A549 (cell line): ENCODE measurements around the gene TMEM131. TPM values are rescaled to one million over a fixed set of nuclear protein-coding genes. Genes with fewer than 3 reads are reported as not detected.

ENCODE experiments used
- ATAC-seq, 2 experiments: fragments of 200-7000 bp in 1 of 2; fragments of >200 bp in 1 of 2; cut with Nextera tagmentation in 1 of 2; cut with Tn5 transposase in 1 of 2; 3 replicates each; pipeline versions ENCODE4 v1.8.0 to v1.9.1; 2018 to 2020; ENCODE audit warnings: mild to moderate bottlenecking in 1 of 2, moderate library complexity in 1 of 2
- CTCF ChIA-PET: fragments of 300-600 bp; sonication (Branson Sonifier 250); formaldehyde crosslinking; extraction: SDS; loops from one replicate; lab custom pipeline; 2021; ENCODE audit warnings: antibody characterized with exemption, inconsistent platforms; lab: Yijun Ruan, JAX
- POLR2A ChIA-PET: fragments of 350-600 bp; formaldehyde crosslinking; extraction: SDS; loops from one replicate; lab custom pipeline; 2021; ENCODE audit warnings: antibody characterized with exemption, inconsistent platforms; lab: Yijun Ruan, JAX
- DNase-seq, 2 experiments: peaks; one replicate each; pipeline versions ENCODE4 v3.0.0 to v3.0.0-alpha.2; 2011 to 2016; ENCODE audit warnings: low read depth in 1 of 2, low spot score in 1 of 2
- FAIRE-seq: peaks from 2 replicates; lab custom pipeline; 2011; peaks lifted over from hg19 to GRCh38; lab: Jason Lieb, UNC
- H3K27ac ChIP-seq, 2 experiments: fragments of >200 bp; sonication (Bioruptor Twin); formaldehyde crosslinking; 3 replicates each; pipeline ENCODE4 v1.5.1; 2016 to 2017
- H3K4me1 ChIP-seq: fragments of >200 bp; sonication (Bioruptor Twin); formaldehyde crosslinking; 3 replicates; pipeline ENCODE4 v1.6.1; 2016
- H3K4me2 ChIP-seq: fragments of >200 bp; sonication (Bioruptor Twin); formaldehyde crosslinking; 3 replicates; pipeline ENCODE4 v1.6.1; 2016
- H3K4me3 ChIP-seq: fragments of >200 bp; sonication (Bioruptor Twin); formaldehyde crosslinking; 3 replicates; pipeline ENCODE4 v1.5.1; 2016
- H3K9me3 ChIP-seq: fragments of >200 bp; sonication (Bioruptor Twin); formaldehyde crosslinking; 3 replicates; pipeline ENCODE4 v1.6.1; 2016
- CBX2 ChIP-seq: fragments of 200-600 bp; sonication (generic); IDR thresholded peaks from 2 replicates; pipeline ENCODE4 v1.6.1; 2016; ENCODE audit warnings: low read depth, mild to moderate bottlenecking, borderline replicate concordance
- CEBPB ChIP-seq, 2 experiments: fragments of >200 bp in 1 of 2; sonication (Bioruptor Twin) in 1 of 2; formaldehyde crosslinking in 1 of 2; IDR thresholded peaks; 2 replicates each; pipeline ENCODE4 v1.6.1; 2012 to 2016
- EHMT2 ChIP-seq: fragments of 200-600 bp; sonication (generic); IDR thresholded peaks from 2 replicates; pipeline ENCODE4 v1.6.1; 2016; ENCODE audit warnings: antibody characterized with exemption, low read depth, mild to moderate bottlenecking, moderate library complexity
- ESRRA ChIP-seq: fragments of 150-350 bp; IDR thresholded peaks from 2 replicates; pipeline ENCODE4 v1.6.1; 2014; ENCODE audit warnings: mild to moderate bottlenecking, low read length, borderline replicate concordance
- FOSB ChIP-seq: fragments of 250-450 bp; sonication (Bioruptor Pico); IDR thresholded peaks from 2 replicates; pipeline ENCODE4 v1.5.0; 2020; ENCODE audit warnings: mild to moderate bottlenecking, moderate library complexity
- FOSL2 ChIP-seq, 2 experiments: fragments of 450-650 bp in 1 of 2; fragments of >200 bp in 1 of 2; sonication (Bioruptor Twin) in 1 of 2; formaldehyde crosslinking; IDR thresholded peaks; 2 replicates each; pipeline versions ENCODE4 v1.5.0 to v1.6.1; 2016 to 2020; ENCODE audit warnings: mild to moderate bottlenecking in 1 of 2, moderate library complexity in 1 of 2
- HDAC2 ChIP-seq: fragments of 200-600 bp; sonication (generic); IDR thresholded peaks from 2 replicates; pipeline ENCODE4 v1.6.1; 2016
- HOXB13 ChIP-seq: fragments of 250-450 bp; sonication (Bioruptor Pico); IDR thresholded peaks from 2 replicates; pipeline ENCODE4 v1.5.0; 2020; ENCODE audit warnings: low read depth, mild to moderate bottlenecking, moderate library complexity
- JUN ChIP-seq, 2 experiments: fragments of >200 bp; sonication (Bioruptor Twin); formaldehyde crosslinking; IDR thresholded peaks; 2 replicates in 1 of 2; 3 replicates in 1 of 2; pipeline ENCODE4 v1.6.1; 2016 to 2017
- KDM1A ChIP-seq: fragments of 200-600 bp; sonication (generic); IDR thresholded peaks from 2 replicates; pipeline ENCODE4 v1.6.1; 2016; ENCODE audit warnings: low read depth, mild to moderate bottlenecking
- MAZ ChIP-seq: fragments of 150-350 bp; IDR thresholded peaks from 2 replicates; pipeline ENCODE4 v1.6.1; 2014; ENCODE audit warnings: antibody characterized with exemption, low read depth, low read length, borderline replicate concordance
- MYC ChIP-seq: IDR thresholded peaks from 2 replicates; pipeline ENCODE4 v1.6.1; 2012; ENCODE audit warnings: mild to moderate bottlenecking, inconsistent platforms, low read length, improper control_type of control experiment, borderline replicate concordance
- NFE2L2 ChIP-seq: fragments of 150-350 bp; conservative IDR thresholded peaks from 2 replicates; pipeline ENCODE4 v1.6.1; 2014; ENCODE audit warnings: low read length
- NPAS2 ChIP-seq: fragments of 250-450 bp; sonication (Bioruptor Pico); IDR thresholded peaks from 2 replicates; pipeline ENCODE4 v1.8.0; 2022; ENCODE audit warnings: mild to moderate bottlenecking, moderate library complexity, borderline replicate concordance
- PBX3 ChIP-seq: IDR thresholded peaks from 2 replicates; pipeline ENCODE4 v1.6.1; 2012
- PHF8 ChIP-seq: fragments of 200-600 bp; sonication (generic); IDR thresholded peaks from 2 replicates; pipeline ENCODE4 v1.6.1; 2016; ENCODE audit warnings: low read depth, mild to moderate bottlenecking, antibody characterized with exemption, moderate library complexity, borderline replicate concordance
- REST ChIP-seq: fragments of 200-600 bp; sonication (generic); IDR thresholded peaks from 2 replicates; pipeline ENCODE4 v1.6.1; 2016; ENCODE audit warnings: antibody characterized with exemption, mild to moderate bottlenecking, moderate library complexity
- RFX5 ChIP-seq: fragments of 450-650 bp; IDR thresholded peaks from 2 replicates; pipeline ENCODE4 v1.7.1; 2014; ENCODE audit warnings: antibody characterized with exemption, mild to moderate bottlenecking, moderate library complexity
- SREBF2 ChIP-seq: fragments of 450-650 bp; IDR thresholded peaks from 2 replicates; pipeline ENCODE4 v1.6.1; 2014; ENCODE audit warnings: mild to moderate bottlenecking, moderate library complexity
- TP53 ChIP-seq: fragments of 250-450 bp; sonication (Bioruptor Pico); IDR thresholded peaks from 2 replicates; pipeline ENCODE4 v1.5.0; 2021; ENCODE audit warnings: mild to moderate bottlenecking, moderate library complexity
- ZFP36 ChIP-seq: fragments of 450-650 bp; IDR thresholded peaks from 2 replicates; pipeline ENCODE4 v1.6.1; 2014; ENCODE audit warnings: borderline replicate concordance; ENCODE audit not compliant: partially characterized antibody
- ZNF302 ChIP-seq: fragments of 250-450 bp; sonication (Bioruptor Pico); IDR thresholded peaks from 2 replicates; pipeline ENCODE4 v1.9.0; 2021; ENCODE audit warnings: inconsistent platforms, mild to moderate bottlenecking, moderate library complexity
- ZSCAN20 ChIP-seq: fragments of 250-450 bp; sonication (Bioruptor Pico); IDR thresholded peaks from 2 replicates; pipeline ENCODE4 v1.8.0; 2022; ENCODE audit warnings: mild to moderate bottlenecking, moderate library complexity
- WGBS: methylation state at CpG from one replicate; pipeline ENCODE4 v1.1.6; 2017; ENCODE audit errors: missing lambda C conversion rate; 5-methylcytosine and 5-hydroxymethylcytosine counted together
- polyA plus RNA-seq, 4 experiments: library from polyadenylated mRNA; depleted of rRNA in 3 of 4; stranded (reverse); fragments of >200 nt; fragmentation: RNase III in 1 of 4; extraction: RNeasy Plus Mini Kit Qiagen cat#74134 plus additional on column Dnase treatment in 1 of 4; gene quantifications; 2 replicates in 3 of 4; 3 replicates in 1 of 4; pipeline ENCODE4 v1.2.3, GENCODE V29; 2011 to 2017
- TF ChIP-seq, protein P1 (sequence below): fragments of >200 bp; sonication (Bioruptor Twin); formaldehyde crosslinking; IDR thresholded peaks from 3 replicates; pipeline ENCODE4 v1.5.1; 2016

The TMEM131 gene
- polyA plus RNA-seq, 2 of the 4 experiments (the other 2 are of a cell fraction), result 14.5 to 21.8 TPM

- FAIRE-seq (no peak), DNase-seq (no peak), ATAC-seq (no peak)
- CTCF ChIA-PET, result interaction anchor here (1.3 kb wide), 1 partner anchor 10 kb away, joined by 4 read pairs; no protein-coding TSS in a partner anchor
- WGBS, result 45% methylated on average over 1 of the region's 1 CpG
- Histone ChIP-seq H3K27ac (no peak overlapping the region), H3K9me3 (no peaks in the 10 kb centered on the region), H3K4me3 (no peak overlapping the region), H3K4me2 (no peak overlapping the region), H3K4me1 (no peaks in the 10 kb centered on the region)
- no peak for TF ChIP-seq RFX5
- no peak for TF ChIP-seq FOSL2 (IDR thresholded peaks at IDR 0.05)
- no peak for TF ChIP-seq FOSL2 (CRISPR knock-in tag; IDR thresholded peaks at IDR 0.05)
- no peak for TF ChIP-seq ZSCAN20 (CRISPR knock-in tag)
- TF ChIP-seq TP53 (CRISPR knock-in tag), result no peak
- no peak for TF ChIP-seq MAZ
- POLR2A ChIA-PET, result no interaction called here
Measured at GRCh38 chr2:98043101-98043500, 47.4 kb upstream of the TMEM131 start.

- POLR2A ChIA-PET, result no interaction called here
- Histone ChIP-seq H3K9me3 (no peaks in the 10 kb centered on the region), H3K4me1 (no peaks in the 10 kb centered on the region), H3K27ac (no peak overlapping the region), H3K4me3 (no peak overlapping the region), H3K4me2 (no peak overlapping the region)
- CTCF ChIA-PET, result interaction anchor here (1.0 kb wide), 1 partner anchor 234 kb away, joined by 3 read pairs; no protein-coding TSS in a partner anchor
- no peak for DNase-seq
- 40% methylated on average over 8 of the region's 8 CpGs for WGBS
- no peak for ATAC-seq
- FAIRE-seq, result no peak
- no peak for TF ChIP-seq KDM1A
- TF ChIP-seq MYC, result no peak
- TF ChIP-seq FOSL2 (IDR thresholded peaks at IDR 0.05), result no peak
- no peak for TF ChIP-seq FOSL2 (CRISPR knock-in tag; IDR thresholded peaks at IDR 0.05)
- no peak for TF ChIP-seq NPAS2
- no peak for TF ChIP-seq SREBF2
- no peak for TF ChIP-seq PBX3
- no peak for TF ChIP-seq HDAC2
- TF ChIP-seq CBX2, result no peak
- no peak for TF ChIP-seq PHF8
- no peak for TF ChIP-seq REST
- TF ChIP-seq EHMT2, result no peak
- no peak for TF ChIP-seq ZFP36
- TF ChIP-seq JUN (IDR thresholded peaks at IDR 0.05), result no peak
- TF ChIP-seq ZNF302 (CRISPR knock-in tag), result no peak
- no peak for TF ChIP-seq ESRRA
- TF ChIP-seq, protein P1, sequence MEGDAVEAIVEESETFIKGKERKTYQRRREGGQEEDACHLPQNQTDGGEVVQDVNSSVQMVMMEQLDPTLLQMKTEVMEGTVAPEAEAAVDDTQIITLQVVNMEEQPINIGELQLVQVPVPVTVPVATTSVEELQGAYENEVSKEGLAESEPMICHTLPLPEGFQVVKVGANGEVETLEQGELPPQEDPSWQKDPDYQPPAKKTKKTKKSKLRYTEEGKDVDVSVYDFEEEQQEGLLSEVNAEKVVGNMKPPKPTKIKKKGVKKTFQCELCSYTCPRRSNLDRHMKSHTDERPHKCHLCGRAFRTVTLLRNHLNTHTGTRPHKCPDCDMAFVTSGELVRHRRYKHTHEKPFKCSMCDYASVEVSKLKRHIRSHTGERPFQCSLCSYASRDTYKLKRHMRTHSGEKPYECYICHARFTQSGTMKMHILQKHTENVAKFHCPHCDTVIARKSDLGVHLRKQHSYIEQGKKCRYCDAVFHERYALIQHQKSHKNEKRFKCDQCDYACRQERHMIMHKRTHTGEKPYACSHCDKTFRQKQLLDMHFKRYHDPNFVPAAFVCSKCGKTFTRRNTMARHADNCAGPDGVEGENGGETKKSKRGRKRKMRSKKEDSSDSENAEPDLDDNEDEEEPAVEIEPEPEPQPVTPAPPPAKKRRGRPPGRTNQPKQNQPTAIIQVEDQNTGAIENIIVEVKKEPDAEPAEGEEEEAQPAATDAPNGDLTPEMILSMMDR, result no peak
- TF ChIP-seq HOXB13 (CRISPR knock-in tag), result no peak
- TF ChIP-seq FOSB (CRISPR knock-in tag), result no peak
- no peak for TF ChIP-seq NFE2L2
- TF ChIP-seq CEBPB (IDR thresholded peaks at IDR 0.05), result no peak
Measured at GRCh38 chr2:98040331-98040939, 44.7 kb upstream of the TMEM131 start.
